H9 (cell line): ENCODE measurements around the gene TFR2. TPM values are rescaled to one million over a fixed set of nuclear protein-coding genes. Genes with fewer than 3 reads are reported as not detected.

ENCODE experiments used
- DNase-seq: peaks from one replicate; pipeline ENCODE4 v3.0.0-alpha.2; 2017
- H2AFZ ChIP-seq: one replicate; pipeline ENCODE4 v1.6.1; 2013; ENCODE audit warnings: mild to moderate bottlenecking, low read length, control low read depth, moderate library complexity
- H2AK5ac ChIP-seq: 2 replicates; pipeline ENCODE4 v1.6.1; 2013; ENCODE audit warnings: low read length, control low read depth, mixed read lengths; ENCODE audit not compliant: insufficient read length
- H2BK120ac ChIP-seq: one replicate; pipeline ENCODE4 v1.6.1; 2013; ENCODE audit warnings: low read depth, mild to moderate bottlenecking, low read length, control low read depth, inconsistent platforms; ENCODE audit not compliant: poor library complexity, severe bottlenecking
- H2BK12ac ChIP-seq: 2 replicates; pipeline ENCODE4 v1.6.1; 2013; ENCODE audit warnings: low read length, control low read depth, mixed read lengths, low read depth; ENCODE audit not compliant: insufficient read length
- H2BK15ac ChIP-seq: 2 replicates; pipeline ENCODE4 v1.6.1; 2013; ENCODE audit warnings: low read depth, low read length, control low read depth
- H2BK20ac ChIP-seq: one replicate; pipeline ENCODE4 v1.6.1; 2013; ENCODE audit warnings: low read depth, mild to moderate bottlenecking, low read length, control low read depth, inconsistent platforms; ENCODE audit not compliant: poor library complexity, severe bottlenecking
- H2BK5ac ChIP-seq: 2 replicates; pipeline ENCODE4 v1.6.1; 2013; ENCODE audit warnings: low read length, control low read depth, mixed read lengths; ENCODE audit not compliant: insufficient read length
- H3K14ac ChIP-seq: 2 replicates; pipeline ENCODE4 v1.6.1; 2013; ENCODE audit warnings: low read length, control low read depth; ENCODE audit not compliant: insufficient read depth
- H3K18ac ChIP-seq: 2 replicates; pipeline ENCODE4 v1.6.1; 2013; ENCODE audit warnings: low read depth, mild to moderate bottlenecking, mixed read lengths, low read length, control low read depth; ENCODE audit not compliant: insufficient read length
- H3K23ac ChIP-seq: 2 replicates; pipeline ENCODE4 v1.6.1; 2013; ENCODE audit warnings: low read length, control low read depth, mixed read lengths, low read depth; ENCODE audit not compliant: insufficient read length
- H3K23me2 ChIP-seq: 2 replicates; pipeline ENCODE4 v1.6.1; 2013; ENCODE audit warnings: low read depth, mild to moderate bottlenecking, mixed read lengths, low read length, control low read depth; ENCODE audit not compliant: insufficient read length, poor library complexity, severe bottlenecking
- H3K27ac ChIP-seq: 2 replicates; pipeline ENCODE4 v1.5.1; 2013; ENCODE audit warnings: low read length, control low read depth, mixed read lengths, low read depth; ENCODE audit not compliant: insufficient read length
- H3K27me3 ChIP-seq: 2 replicates; pipeline ENCODE4 v1.6.1; 2013; ENCODE audit warnings: low read length, control low read depth, inconsistent platforms; ENCODE audit not compliant: insufficient read depth
- H3K4ac ChIP-seq: 2 replicates; pipeline ENCODE4 v1.6.1; 2013; ENCODE audit warnings: low read depth, mild to moderate bottlenecking, control low read depth, inconsistent platforms, low read length, moderate library complexity
- H3K4me1 ChIP-seq: 2 replicates; pipeline ENCODE4 v1.6.1; 2013; ENCODE audit warnings: low read length, control low read depth, inconsistent platforms; ENCODE audit not compliant: insufficient read depth
- H3K4me2 ChIP-seq: 2 replicates; pipeline ENCODE4 v1.6.1; 2013; ENCODE audit warnings: low read length, control low read depth, mixed read lengths; ENCODE audit not compliant: insufficient read length, insufficient read depth
- H3K56ac ChIP-seq: 2 replicates; pipeline ENCODE4 v1.6.1; 2013; ENCODE audit warnings: low read depth, mild to moderate bottlenecking, mixed read lengths, low read length, control low read depth; ENCODE audit not compliant: insufficient read length
- H3K79me1 ChIP-seq: 2 replicates; pipeline ENCODE4 v1.6.1; 2013; ENCODE audit warnings: low read depth, mild to moderate bottlenecking, moderate library complexity, low read length, control low read depth, inconsistent platforms; ENCODE audit not compliant: insufficient read depth, poor library complexity, severe bottlenecking
- H3K79me2 ChIP-seq: 2 replicates; pipeline ENCODE4 v1.6.1; 2013; ENCODE audit warnings: low read length, control low read depth, inconsistent platforms; ENCODE audit not compliant: insufficient read depth
- H3K9ac ChIP-seq: 2 replicates; pipeline ENCODE4 v1.6.1; 2013; ENCODE audit warnings: low read length, control low read depth, mixed read lengths; ENCODE audit not compliant: insufficient read length; ENCODE audit errors: extremely low read depth
- H3K9me3 ChIP-seq: one replicate; pipeline ENCODE4 v1.6.1; 2013; ENCODE audit warnings: low read depth, low read length, inconsistent platforms; ENCODE audit not compliant: control insufficient read depth
- H3T11ph ChIP-seq: one replicate; pipeline ENCODE4 v1.6.1; 2013; ENCODE audit warnings: mild to moderate bottlenecking, low read length, control low read depth, inconsistent platforms
- H4K20me1 ChIP-seq: one replicate; pipeline ENCODE4 v1.6.1; 2013; ENCODE audit not compliant: control insufficient read depth, insufficient read length, insufficient read depth
- H4K5ac ChIP-seq: 2 replicates; pipeline ENCODE4 v1.6.1; 2013; ENCODE audit warnings: low read depth, mild to moderate bottlenecking, mixed read lengths, low read length, control low read depth; ENCODE audit not compliant: insufficient read length
- H4K8ac ChIP-seq: replicated peaks from 2 replicates; pipeline ENCODE4 v1.6.1; 2013; ENCODE audit warnings: low read length, control low read depth, mixed read lengths, low read depth; ENCODE audit not compliant: insufficient read length
- H4K91ac ChIP-seq: 2 replicates; pipeline ENCODE4 v1.6.1; 2013; ENCODE audit warnings: low read depth, mild to moderate bottlenecking, moderate library complexity, mixed read lengths, low read length, control low read depth; ENCODE audit not compliant: insufficient read length
- H3K27ac Mint-ChIP-seq, 3 experiments: 2 replicates in 2 of 3; 3 replicates in 1 of 3; pipeline ENCODE4 v1.8.0; 2020 to 2021; ENCODE audit warnings: mixed read lengths in 3 of 3, mild to moderate bottlenecking in 1 of 3, moderate library complexity in 1 of 3
- H3K27me3 Mint-ChIP-seq: 2 replicates; pipeline ENCODE4 v1.8.0; 2021; ENCODE audit warnings: low read depth, mild to moderate bottlenecking, moderate library complexity, mixed read lengths
- H3K36me3 Mint-ChIP-seq, 3 experiments: 2 replicates in 2 of 3; 3 replicates in 1 of 3; pipeline ENCODE4 v1.8.0; 2020 to 2021; ENCODE audit warnings: low read depth in 3 of 3, mixed read lengths in 3 of 3; ENCODE audit not compliant: insufficient read depth in 1 of 3
- H3K4me1 Mint-ChIP-seq, 2 experiments: 2 replicates each; pipeline ENCODE4 v1.8.0; 2020; ENCODE audit warnings: mixed read lengths in 2 of 2
- H3K4me3 Mint-ChIP-seq, 2 experiments: 2 replicates in 1 of 2; 3 replicates in 1 of 2; pipeline ENCODE4 v1.8.0; 2020 to 2021; ENCODE audit warnings: mild to moderate bottlenecking in 2 of 2, mixed read lengths in 2 of 2, moderate library complexity in 1 of 2
- H3K9me3 Mint-ChIP-seq, 2 experiments: 2 replicates in 1 of 2; 3 replicates in 1 of 2; pipeline ENCODE4 v1.8.0; 2020; ENCODE audit warnings: mild to moderate bottlenecking in 2 of 2, mixed read lengths in 2 of 2, moderate library complexity in 1 of 2
- CTCF ChIP-seq: fragments of 200-600 bp; sonication (generic); conservative IDR thresholded peaks from 3 replicates; pipeline ENCODE4 v1.8.0; 2021; ENCODE audit warnings: antibody characterized with exemption, mild to moderate bottlenecking
- WGBS: extraction: QIAGEN DNeasy Blood & Tissue Kit; methylation state at CpG from one replicate; pipeline ENCODE4 v1.1.7; 2013; ENCODE audit warnings: missing lambda C conversion rate, low lambda C conversion rate, mixed read lengths; ENCODE audit not compliant: insufficient read length; ENCODE audit errors: extremely low coverage; 5-methylcytosine and 5-hydroxymethylcytosine counted together
- total RNA-seq: library from RNA; stranded (reverse); gene quantifications from 2 replicates; pipeline ENCODE4 v1.2.1, GENCODE V29; 2021

TFR2 gene
- total RNA-seq, 1 experiment from 2014 or later, result 2.3 TPM

- H4K5ac ChIP-seq, result no peak overlapping the region
- H3K23ac ChIP-seq, result no peak overlapping the region
- H4K91ac ChIP-seq, result no peak overlapping the region
- H3K9me3 Mint-ChIP-seq, result no peaks in the 10 kb centered on the region; a peak in 1 of 5 replicates
- H3K23me2 ChIP-seq, result no peaks in the 10 kb centered on the region
- H3K79me2 ChIP-seq, result no peaks in the 10 kb centered on the region
- peaks cover 14% of the 10 kb centered on the region for H3K27me3 Mint-ChIP-seq
- H3K4me2 ChIP-seq, result no peak overlapping the region
- no peak overlapping the region for H3K14ac ChIP-seq
- H3K4ac ChIP-seq, result no peak overlapping the region
- no peak overlapping the region for H2AK5ac ChIP-seq
- DNase-seq, result no peak
- no peak overlapping the region for H2BK20ac ChIP-seq
- H3K36me3 Mint-ChIP-seq, result peaks cover 0 to 1% (median 0%) of the 10 kb centered on the region in 3 experiments; a peak in 1 of 7 replicates
- H3K9ac ChIP-seq, result no peak overlapping the region
- no peak overlapping the region for H4K8ac ChIP-seq
- no peak overlapping the region for H3K27ac ChIP-seq
- no peaks in the 10 kb centered on the region for H3K79me1 ChIP-seq
- H3K4me1 Mint-ChIP-seq, result peaks cover under 1 to 2% of the 10 kb centered on the region in 2 experiments
- no peak overlapping the region for H2BK12ac ChIP-seq
- WGBS, result no CpG with 5 or more reads among the region's 23 CpGs
- no peaks in the 10 kb centered on the region for H3K9me3 ChIP-seq
- H3K27me3 ChIP-seq, result peaks cover 1% of the 10 kb centered on the region; the same call in 1 of the 2 replicates
- H3K4me1 ChIP-seq, result no peaks in the 10 kb centered on the region
- no peak for TF ChIP-seq CTCF
- no peak overlapping the region for H2AFZ ChIP-seq
- no peak overlapping the region for H3K18ac ChIP-seq
- H4K20me1 ChIP-seq, result no peaks in the 10 kb centered on the region
- no peak overlapping the region for H3K56ac ChIP-seq
- H2BK5ac ChIP-seq, result no peak overlapping the region
- H3K27ac Mint-ChIP-seq, result no peak overlapping the region; a peak in 1 of 7 replicates
- no peak overlapping the region; the same call in 1 of the 2 replicates for H2BK15ac ChIP-seq
- no peak overlapping the region for H3K4me3 Mint-ChIP-seq
- H2BK120ac ChIP-seq, result no peak overlapping the region
- H3T11ph ChIP-seq, result no peak overlapping the region
Measured at GRCh38 chr7:100620804-100621203, 20.5 kb downstream of the TFR2 start.
